Gastrocnemius medialis (tissue), 4 donors: Measurements from ENCODE around the gene AP2B1.

Experiments used
- POLR2A ChIP-seq, 2 donors: fragments of 450-650 bp; IDR thresholded peaks; one replicate each; pipeline ENCODE4 v1.6.1; 2017; ENCODE audit warnings: antibody characterized with exemption in 2 of 2, mild to moderate bottlenecking in 2 of 2, moderate library complexity in 2 of 2
- TF ChIP-seq, protein P1 (sequence below), 5 experiments: fragments of 450-650 bp in 3 of 5; fragments of 200-600 bp in 2 of 5; sonication (generic) in 2 of 5; IDR thresholded peaks in 4 of 5; conservative IDR thresholded peaks in 1 of 5; 1 replicate in 4 of 5; 2 replicates in 1 of 5; pipeline ENCODE4 v1.5.1; 2016 to 2019; ENCODE audit warnings: antibody characterized with exemption in 5 of 5, mild to moderate bottlenecking in 3 of 5, moderate library complexity in 3 of 5

DNA sequence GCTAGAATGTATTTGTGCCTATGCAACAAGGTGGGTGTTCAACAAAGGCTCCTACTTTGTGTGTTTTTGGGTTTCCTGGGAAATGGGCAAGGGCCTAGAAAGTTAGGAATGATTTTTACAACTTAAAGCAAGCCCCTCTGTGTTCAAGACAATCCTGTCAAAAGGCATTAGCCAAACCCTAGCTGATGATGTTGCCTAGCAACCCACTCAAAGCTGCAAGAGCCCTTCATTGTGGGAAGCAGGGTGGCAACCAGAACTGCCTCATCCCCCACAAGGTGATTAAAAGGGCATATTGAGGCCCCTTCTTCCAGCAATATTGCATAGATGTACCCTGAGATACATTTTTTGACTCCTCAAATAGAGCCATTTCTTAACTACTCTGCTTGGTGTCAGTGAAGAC lies 128.3 kb downstream of the AP2B1 start:
- TF ChIP-seq, protein P1, sequence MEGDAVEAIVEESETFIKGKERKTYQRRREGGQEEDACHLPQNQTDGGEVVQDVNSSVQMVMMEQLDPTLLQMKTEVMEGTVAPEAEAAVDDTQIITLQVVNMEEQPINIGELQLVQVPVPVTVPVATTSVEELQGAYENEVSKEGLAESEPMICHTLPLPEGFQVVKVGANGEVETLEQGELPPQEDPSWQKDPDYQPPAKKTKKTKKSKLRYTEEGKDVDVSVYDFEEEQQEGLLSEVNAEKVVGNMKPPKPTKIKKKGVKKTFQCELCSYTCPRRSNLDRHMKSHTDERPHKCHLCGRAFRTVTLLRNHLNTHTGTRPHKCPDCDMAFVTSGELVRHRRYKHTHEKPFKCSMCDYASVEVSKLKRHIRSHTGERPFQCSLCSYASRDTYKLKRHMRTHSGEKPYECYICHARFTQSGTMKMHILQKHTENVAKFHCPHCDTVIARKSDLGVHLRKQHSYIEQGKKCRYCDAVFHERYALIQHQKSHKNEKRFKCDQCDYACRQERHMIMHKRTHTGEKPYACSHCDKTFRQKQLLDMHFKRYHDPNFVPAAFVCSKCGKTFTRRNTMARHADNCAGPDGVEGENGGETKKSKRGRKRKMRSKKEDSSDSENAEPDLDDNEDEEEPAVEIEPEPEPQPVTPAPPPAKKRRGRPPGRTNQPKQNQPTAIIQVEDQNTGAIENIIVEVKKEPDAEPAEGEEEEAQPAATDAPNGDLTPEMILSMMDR (IDR thresholded peaks at IDR 0.05 in 4 of 5, conservative IDR thresholded peaks at IDR 0.05 in 1 of 5), result no peak
- no peak for TF ChIP-seq POLR2A (IDR thresholded peaks at IDR 0.05)
